ENCODE measurements around the gene PAH. TPM values are rescaled to one million over a fixed set of nuclear protein-coding genes. Genes with fewer than 3 reads are reported as not detected.

The PAH gene
- total and polyA plus RNA-seq, 2 of the 13 experiments (the other 11 are each of a cell fraction or from before 2014, with no cell fraction given) = 192 to 451 TPM

DNA sequence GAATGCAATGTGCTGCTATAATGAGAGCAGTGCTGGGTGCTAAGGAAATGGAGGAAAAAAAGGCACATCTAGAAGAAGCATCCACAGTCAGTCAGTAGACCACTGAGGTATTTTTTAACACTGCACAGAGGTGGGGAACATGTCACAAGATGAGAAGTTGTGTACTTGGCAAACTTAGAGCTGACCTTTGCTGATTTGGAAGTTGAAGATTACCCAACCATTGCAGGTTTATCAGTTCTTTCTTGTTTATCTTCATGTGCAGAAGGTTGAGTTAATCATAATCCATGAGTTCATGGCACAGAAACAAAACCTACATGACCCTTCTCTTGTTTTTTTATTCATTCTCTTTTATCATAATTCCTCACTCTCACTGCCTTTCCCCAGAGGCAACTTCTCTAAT, 3.2 kb upstream of the PAH start (continued):
- TF ChIP-seq, protein P1, sequence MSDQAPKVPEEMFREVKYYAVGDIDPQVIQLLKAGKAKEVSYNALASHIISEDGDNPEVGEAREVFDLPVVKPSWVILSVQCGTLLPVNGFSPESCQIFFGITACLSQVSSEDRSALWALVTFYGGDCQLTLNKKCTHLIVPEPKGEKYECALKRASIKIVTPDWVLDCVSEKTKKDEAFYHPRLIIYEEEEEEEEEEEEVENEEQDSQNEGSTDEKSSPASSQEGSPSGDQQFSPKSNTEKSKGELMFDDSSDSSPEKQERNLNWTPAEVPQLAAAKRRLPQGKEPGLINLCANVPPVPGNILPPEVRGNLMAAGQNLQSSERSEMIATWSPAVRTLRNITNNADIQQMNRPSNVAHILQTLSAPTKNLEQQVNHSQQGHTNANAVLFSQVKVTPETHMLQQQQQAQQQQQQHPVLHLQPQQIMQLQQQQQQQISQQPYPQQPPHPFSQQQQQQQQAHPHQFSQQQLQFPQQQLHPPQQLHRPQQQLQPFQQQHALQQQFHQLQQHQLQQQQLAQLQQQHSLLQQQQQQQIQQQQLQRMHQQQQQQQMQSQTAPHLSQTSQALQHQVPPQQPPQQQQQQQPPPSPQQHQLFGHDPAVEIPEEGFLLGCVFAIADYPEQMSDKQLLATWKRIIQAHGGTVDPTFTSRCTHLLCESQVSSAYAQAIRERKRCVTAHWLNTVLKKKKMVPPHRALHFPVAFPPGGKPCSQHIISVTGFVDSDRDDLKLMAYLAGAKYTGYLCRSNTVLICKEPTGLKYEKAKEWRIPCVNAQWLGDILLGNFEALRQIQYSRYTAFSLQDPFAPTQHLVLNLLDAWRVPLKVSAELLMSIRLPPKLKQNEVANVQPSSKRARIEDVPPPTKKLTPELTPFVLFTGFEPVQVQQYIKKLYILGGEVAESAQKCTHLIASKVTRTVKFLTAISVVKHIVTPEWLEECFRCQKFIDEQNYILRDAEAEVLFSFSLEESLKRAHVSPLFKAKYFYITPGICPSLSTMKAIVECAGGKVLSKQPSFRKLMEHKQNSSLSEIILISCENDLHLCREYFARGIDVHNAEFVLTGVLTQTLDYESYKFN (CRISPR knock-in tag; conservative IDR thresholded peaks at IDR 0.05) = peak; percentile 96
- TF ChIP-seq ZNF350 (CRISPR knock-in tag; IDR thresholded peaks at IDR 0.05; ENCODE audit: borderline replicate concordance, low read depth) (no peak), KMT2B (CRISPR knock-in tag; IDR thresholded peaks at IDR 0.05) (peak; percentile 25; the same call in 1 of the 2 replicates), ARID2 (CRISPR knock-in tag; IDR thresholded peaks at IDR 0.05; ENCODE audit: borderline replicate concordance) (peak; percentile 64; the same call in 1 of the 2 replicates), ISX (CRISPR knock-in tag; conservative IDR thresholded peaks at IDR 0.05) (no peak), NR2F6 (IDR thresholded peaks at IDR 0.05) (peak; percentile 100), NR2F6 (CRISPR knock-in tag; IDR thresholded peaks at IDR 0.05) (peak; percentile 99), ZNF782 (CRISPR knock-in tag; IDR thresholded peaks at IDR 0.05; ENCODE audit: borderline replicate concordance) (no peak)
- TF ChIP-seq, protein P2, sequence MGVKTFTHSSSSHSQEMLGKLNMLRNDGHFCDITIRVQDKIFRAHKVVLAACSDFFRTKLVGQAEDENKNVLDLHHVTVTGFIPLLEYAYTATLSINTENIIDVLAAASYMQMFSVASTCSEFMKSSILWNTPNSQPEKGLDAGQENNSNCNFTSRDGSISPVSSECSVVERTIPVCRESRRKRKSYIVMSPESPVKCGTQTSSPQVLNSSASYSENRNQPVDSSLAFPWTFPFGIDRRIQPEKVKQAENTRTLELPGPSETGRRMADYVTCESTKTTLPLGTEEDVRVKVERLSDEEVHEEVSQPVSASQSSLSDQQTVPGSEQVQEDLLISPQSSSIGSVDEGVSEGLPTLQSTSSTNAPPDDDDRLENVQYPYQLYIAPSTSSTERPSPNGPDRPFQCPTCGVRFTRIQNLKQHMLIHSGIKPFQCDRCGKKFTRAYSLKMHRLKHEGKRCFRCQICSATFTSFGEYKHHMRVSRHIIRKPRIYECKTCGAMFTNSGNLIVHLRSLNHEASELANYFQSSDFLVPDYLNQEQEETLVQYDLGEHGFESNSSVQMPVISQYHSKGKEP (CRISPR knock-in tag; IDR thresholded peaks at IDR 0.05) = no peak
- TF ChIP-seq, protein P3, sequence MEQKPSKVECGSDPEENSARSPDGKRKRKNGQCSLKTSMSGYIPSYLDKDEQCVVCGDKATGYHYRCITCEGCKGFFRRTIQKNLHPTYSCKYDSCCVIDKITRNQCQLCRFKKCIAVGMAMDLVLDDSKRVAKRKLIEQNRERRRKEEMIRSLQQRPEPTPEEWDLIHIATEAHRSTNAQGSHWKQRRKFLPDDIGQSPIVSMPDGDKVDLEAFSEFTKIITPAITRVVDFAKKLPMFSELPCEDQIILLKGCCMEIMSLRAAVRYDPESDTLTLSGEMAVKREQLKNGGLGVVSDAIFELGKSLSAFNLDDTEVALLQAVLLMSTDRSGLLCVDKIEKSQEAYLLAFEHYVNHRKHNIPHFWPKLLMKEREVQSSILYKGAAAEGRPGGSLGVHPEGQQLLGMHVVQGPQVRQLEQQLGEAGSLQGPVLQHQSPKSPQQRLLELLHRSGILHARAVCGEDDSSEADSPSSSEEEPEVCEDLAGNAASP (CRISPR knock-in tag; IDR thresholded peaks at IDR 0.05; ENCODE audit: borderline replicate concordance) = peak; percentile 93; the same call in 1 of the 2 replicates
- TF ChIP-seq, protein P4, sequence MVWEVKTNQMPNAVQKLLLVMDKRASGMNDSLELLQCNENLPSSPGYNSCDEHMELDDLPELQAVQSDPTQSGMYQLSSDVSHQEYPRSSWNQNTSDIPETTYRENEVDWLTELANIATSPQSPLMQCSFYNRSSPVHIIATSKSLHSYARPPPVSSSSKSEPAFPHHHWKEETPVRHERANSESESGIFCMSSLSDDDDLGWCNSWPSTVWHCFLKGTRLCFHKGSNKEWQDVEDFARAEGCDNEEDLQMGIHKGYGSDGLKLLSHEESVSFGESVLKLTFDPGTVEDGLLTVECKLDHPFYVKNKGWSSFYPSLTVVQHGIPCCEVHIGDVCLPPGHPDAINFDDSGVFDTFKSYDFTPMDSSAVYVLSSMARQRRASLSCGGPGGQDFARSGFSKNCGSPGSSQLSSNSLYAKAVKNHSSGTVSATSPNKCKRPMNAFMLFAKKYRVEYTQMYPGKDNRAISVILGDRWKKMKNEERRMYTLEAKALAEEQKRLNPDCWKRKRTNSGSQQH (CRISPR knock-in tag; IDR thresholded peaks at IDR 0.05; ENCODE audit: low read depth) = no peak
- TF ChIP-seq, protein P5, sequence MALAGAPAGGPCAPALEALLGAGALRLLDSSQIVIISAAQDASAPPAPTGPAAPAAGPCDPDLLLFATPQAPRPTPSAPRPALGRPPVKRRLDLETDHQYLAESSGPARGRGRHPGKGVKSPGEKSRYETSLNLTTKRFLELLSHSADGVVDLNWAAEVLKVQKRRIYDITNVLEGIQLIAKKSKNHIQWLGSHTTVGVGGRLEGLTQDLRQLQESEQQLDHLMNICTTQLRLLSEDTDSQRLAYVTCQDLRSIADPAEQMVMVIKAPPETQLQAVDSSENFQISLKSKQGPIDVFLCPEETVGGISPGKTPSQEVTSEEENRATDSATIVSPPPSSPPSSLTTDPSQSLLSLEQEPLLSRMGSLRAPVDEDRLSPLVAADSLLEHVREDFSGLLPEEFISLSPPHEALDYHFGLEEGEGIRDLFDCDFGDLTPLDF (CRISPR knock-in tag; IDR thresholded peaks at IDR 0.05) = peak; percentile 48; the same call in 1 of the 2 replicates
- TF ChIP-seq, protein P6, sequence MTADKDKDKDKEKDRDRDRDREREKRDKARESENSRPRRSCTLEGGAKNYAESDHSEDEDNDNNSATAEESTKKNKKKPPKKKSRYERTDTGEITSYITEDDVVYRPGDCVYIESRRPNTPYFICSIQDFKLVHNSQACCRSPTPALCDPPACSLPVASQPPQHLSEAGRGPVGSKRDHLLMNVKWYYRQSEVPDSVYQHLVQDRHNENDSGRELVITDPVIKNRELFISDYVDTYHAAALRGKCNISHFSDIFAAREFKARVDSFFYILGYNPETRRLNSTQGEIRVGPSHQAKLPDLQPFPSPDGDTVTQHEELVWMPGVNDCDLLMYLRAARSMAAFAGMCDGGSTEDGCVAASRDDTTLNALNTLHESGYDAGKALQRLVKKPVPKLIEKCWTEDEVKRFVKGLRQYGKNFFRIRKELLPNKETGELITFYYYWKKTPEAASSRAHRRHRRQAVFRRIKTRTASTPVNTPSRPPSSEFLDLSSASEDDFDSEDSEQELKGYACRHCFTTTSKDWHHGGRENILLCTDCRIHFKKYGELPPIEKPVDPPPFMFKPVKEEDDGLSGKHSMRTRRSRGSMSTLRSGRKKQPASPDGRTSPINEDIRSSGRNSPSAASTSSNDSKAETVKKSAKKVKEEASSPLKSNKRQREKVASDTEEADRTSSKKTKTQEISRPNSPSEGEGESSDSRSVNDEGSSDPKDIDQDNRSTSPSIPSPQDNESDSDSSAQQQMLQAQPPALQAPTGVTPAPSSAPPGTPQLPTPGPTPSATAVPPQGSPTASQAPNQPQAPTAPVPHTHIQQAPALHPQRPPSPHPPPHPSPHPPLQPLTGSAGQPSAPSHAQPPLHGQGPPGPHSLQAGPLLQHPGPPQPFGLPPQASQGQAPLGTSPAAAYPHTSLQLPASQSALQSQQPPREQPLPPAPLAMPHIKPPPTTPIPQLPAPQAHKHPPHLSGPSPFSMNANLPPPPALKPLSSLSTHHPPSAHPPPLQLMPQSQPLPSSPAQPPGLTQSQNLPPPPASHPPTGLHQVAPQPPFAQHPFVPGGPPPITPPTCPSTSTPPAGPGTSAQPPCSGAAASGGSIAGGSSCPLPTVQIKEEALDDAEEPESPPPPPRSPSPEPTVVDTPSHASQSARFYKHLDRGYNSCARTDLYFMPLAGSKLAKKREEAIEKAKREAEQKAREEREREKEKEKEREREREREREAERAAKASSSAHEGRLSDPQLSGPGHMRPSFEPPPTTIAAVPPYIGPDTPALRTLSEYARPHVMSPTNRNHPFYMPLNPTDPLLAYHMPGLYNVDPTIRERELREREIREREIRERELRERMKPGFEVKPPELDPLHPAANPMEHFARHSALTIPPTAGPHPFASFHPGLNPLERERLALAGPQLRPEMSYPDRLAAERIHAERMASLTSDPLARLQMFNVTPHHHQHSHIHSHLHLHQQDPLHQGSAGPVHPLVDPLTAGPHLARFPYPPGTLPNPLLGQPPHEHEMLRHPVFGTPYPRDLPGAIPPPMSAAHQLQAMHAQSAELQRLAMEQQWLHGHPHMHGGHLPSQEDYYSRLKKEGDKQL (CRISPR knock-in tag; IDR thresholded peaks at IDR 0.05; ENCODE audit: low read depth) = peak; percentile 97

Measured in HepG2 (cell line).